Neural cell (in vitro differentiated cells): Measurements from ENCODE around the gene AP2A2. TPM values are rescaled to one million over a fixed set of nuclear protein-coding genes. Genes with fewer than 3 reads are reported as not detected.

ENCODE experiments used
- H2AFZ ChIP-seq: fragments of 200-600, 300-800 bp; sonication (generic), shearing (Covaris generic); 2 replicates; pipeline ENCODE4 v1.6.0; 2014; ENCODE audit warnings: low read depth, mild to moderate bottlenecking, antibody characterized with exemption, low read length, moderate library complexity
- H3F3A ChIP-seq: fragments of 200-600 bp; shearing (Covaris generic); 2 replicates; pipeline ENCODE4 v1.6.1; 2016; ENCODE audit warnings: mild to moderate bottlenecking, moderate library complexity, mixed read lengths, antibody characterized with exemption, low read length; ENCODE audit not compliant: insufficient read depth, poor library complexity, severe bottlenecking
- H3K27ac ChIP-seq: fragments of 200-600, 300-800 bp; sonication (generic), shearing (Covaris generic); 2 replicates; pipeline ENCODE4 v1.5.1; 2014; ENCODE audit warnings: mild to moderate bottlenecking, low read length, moderate library complexity
- H3K27me3 ChIP-seq: fragments of 300-800, 200-600 bp; sonication (generic), shearing (Covaris generic); 2 replicates; pipeline ENCODE4 v1.6.0; 2014; ENCODE audit warnings: mild to moderate bottlenecking, low read depth, low read length, moderate library complexity; ENCODE audit not compliant: insufficient read depth
- H3K36me3 ChIP-seq: fragments of 300-800, 200-600 bp; sonication (generic), shearing (Covaris generic); 2 replicates; pipeline ENCODE4 v1.5.1; 2014; ENCODE audit warnings: mild to moderate bottlenecking, antibody characterized with exemption, low read length, moderate library complexity; ENCODE audit not compliant: insufficient read depth
- H3K4me2 ChIP-seq: fragments of 300-800, 200-600 bp; sonication (generic), shearing (Covaris generic); 2 replicates; pipeline ENCODE4 v1.6.0; 2014; ENCODE audit warnings: mild to moderate bottlenecking, low read length
- H3K4me3 ChIP-seq: fragments of 300-800, 200-600 bp; sonication (generic), shearing (Covaris generic); 2 replicates; pipeline ENCODE4 v1.5.1; 2014; ENCODE audit warnings: mild to moderate bottlenecking, low read length, moderate library complexity
- H3K79me2 ChIP-seq: fragments of 200-600 bp; shearing (Covaris generic); replicated peaks from 2 replicates; pipeline ENCODE4 v1.6.0; 2014; ENCODE audit warnings: mild to moderate bottlenecking, low read length, moderate library complexity; ENCODE audit not compliant: insufficient read depth
- H3K9ac ChIP-seq: fragments of 300-800, 200-600 bp; sonication (generic), shearing (Covaris generic); 2 replicates; pipeline ENCODE4 v1.6.1; 2016; ENCODE audit warnings: mild to moderate bottlenecking, low read length, mixed read lengths
- H3K9me2 ChIP-seq: fragments of 200-600 bp; shearing (Covaris generic); 2 replicates; pipeline ENCODE4 v1.6.1; 2016; ENCODE audit warnings: mild to moderate bottlenecking, low read length, mixed read lengths; ENCODE audit not compliant: insufficient read depth
- H3K9me3 ChIP-seq: fragments of 200-600, 300-800 bp; sonication (generic), shearing (Covaris generic); 2 replicates; pipeline ENCODE4 v1.6.1; 2016; ENCODE audit warnings: mild to moderate bottlenecking, mixed run types, low read length, moderate library complexity, mixed read lengths
- H4K20me1 ChIP-seq: fragments of 200-600 bp; shearing (Covaris generic); 2 replicates; pipeline ENCODE4 v1.6.1; 2016; ENCODE audit warnings: mild to moderate bottlenecking, mixed run types; ENCODE audit not compliant: insufficient read depth
- EP300 ChIP-seq: fragments of 450-650 bp; conservative IDR thresholded peaks from 2 replicates; pipeline ENCODE4 v1.6.1; 2014; ENCODE audit warnings: antibody characterized with exemption, mild to moderate bottlenecking, moderate library complexity; ENCODE audit not compliant: poor library complexity, severe bottlenecking
- EZH2 ChIP-seq: fragments of 200-600, 300-800 bp; shearing (Covaris generic), sonication (generic); IDR thresholded peaks from 2 replicates; pipeline ENCODE4 v1.6.1; 2014; ENCODE audit warnings: antibody characterized with exemption, low read length, borderline replicate concordance, mild to moderate bottlenecking; ENCODE audit not compliant: insufficient read depth, poor library complexity, severe bottlenecking
- MXI1 ChIP-seq: fragments of 450-650 bp; conservative IDR thresholded peaks from 2 replicates; pipeline ENCODE4 v1.6.1; 2014; ENCODE audit warnings: antibody characterized with exemption, mild to moderate bottlenecking; ENCODE audit not compliant: poor library complexity, severe bottlenecking
- POLR2AphosphoS5 ChIP-seq: IDR thresholded peaks from 2 replicates; pipeline ENCODE4 v1.6.1; 2012
- RAD21 ChIP-seq: fragments of 450-650 bp; conservative IDR thresholded peaks from 2 replicates; pipeline ENCODE4 v1.6.1; 2014; ENCODE audit warnings: antibody characterized with exemption, mild to moderate bottlenecking, moderate library complexity
- SMC3 ChIP-seq: fragments of 450-650 bp; conservative IDR thresholded peaks from 2 replicates; pipeline ENCODE4 v1.6.1; 2014; ENCODE audit warnings: antibody characterized with exemption, mild to moderate bottlenecking, moderate library complexity; ENCODE audit not compliant: poor library complexity
- TAF1 ChIP-seq: IDR thresholded peaks from 2 replicates; pipeline ENCODE4 v1.6.1; 2012; ENCODE audit warnings: low read depth
- polyA plus RNA-seq: library from polyadenylated mRNA; depleted of rRNA; stranded (reverse); fragments of >200 nt; gene quantifications from 2 replicates; pipeline ENCODE4 v1.2.3, GENCODE V29; 2014
- TF ChIP-seq, protein P1 (sequence below): IDR thresholded peaks from 2 replicates; pipeline ENCODE4 v1.6.1; 2012; ENCODE audit warnings: borderline replicate concordance
- TF ChIP-seq, protein P2 (sequence below): fragments of 450-650 bp; IDR thresholded peaks from 2 replicates; pipeline ENCODE4 v1.5.1; 2014; ENCODE audit warnings: antibody characterized with exemption, mild to moderate bottlenecking, moderate library complexity; ENCODE audit not compliant: poor library complexity, severe bottlenecking

AP2A2 gene
- polyA plus RNA-seq, 1 donor from 2014 or later, result 46.5 TPM

DNA sequence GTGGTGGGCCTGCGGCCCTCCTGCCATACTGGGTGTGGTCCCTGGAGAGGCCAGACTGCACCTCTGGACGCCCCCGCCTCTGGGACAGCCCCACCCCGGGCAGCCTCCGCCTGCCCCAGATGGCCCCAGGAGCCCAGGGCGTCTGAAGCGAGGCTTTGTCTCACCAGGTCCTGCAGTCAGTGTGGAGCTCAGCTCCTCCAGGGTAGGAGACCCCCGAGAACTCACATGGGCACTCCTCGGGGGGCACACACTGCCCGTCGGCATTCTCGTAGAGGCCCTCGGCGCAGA, 100.4 kb downstream of the AP2A2 start:
- H3K9me3 ChIP-seq, result no peaks in the 10 kb centered on the region
- H3K79me2 ChIP-seq, result no peaks in the 10 kb centered on the region
- no peak overlapping the region for H2AFZ ChIP-seq
- no peak overlapping the region for H3K9ac ChIP-seq
- H3F3A ChIP-seq, result no peaks in the 10 kb centered on the region
- H3K4me3 ChIP-seq, result no peak overlapping the region
- no peaks in the 10 kb centered on the region for H3K36me3 ChIP-seq
- no peaks in the 10 kb centered on the region for H3K9me2 ChIP-seq
- H3K27ac ChIP-seq, result no peak overlapping the region
- H3K4me2 ChIP-seq, result no peak overlapping the region
- H3K27me3 ChIP-seq, result no peaks in the 10 kb centered on the region
- no peaks in the 10 kb centered on the region for H4K20me1 ChIP-seq
- TF ChIP-seq TAF1 (no peak), SMC3 (no peak), EZH2 (no peak), POLR2AphosphoS5 (no peak), MXI1 (no peak), EP300 (no peak), RAD21 (no peak)
- TF ChIP-seq, protein P1, sequence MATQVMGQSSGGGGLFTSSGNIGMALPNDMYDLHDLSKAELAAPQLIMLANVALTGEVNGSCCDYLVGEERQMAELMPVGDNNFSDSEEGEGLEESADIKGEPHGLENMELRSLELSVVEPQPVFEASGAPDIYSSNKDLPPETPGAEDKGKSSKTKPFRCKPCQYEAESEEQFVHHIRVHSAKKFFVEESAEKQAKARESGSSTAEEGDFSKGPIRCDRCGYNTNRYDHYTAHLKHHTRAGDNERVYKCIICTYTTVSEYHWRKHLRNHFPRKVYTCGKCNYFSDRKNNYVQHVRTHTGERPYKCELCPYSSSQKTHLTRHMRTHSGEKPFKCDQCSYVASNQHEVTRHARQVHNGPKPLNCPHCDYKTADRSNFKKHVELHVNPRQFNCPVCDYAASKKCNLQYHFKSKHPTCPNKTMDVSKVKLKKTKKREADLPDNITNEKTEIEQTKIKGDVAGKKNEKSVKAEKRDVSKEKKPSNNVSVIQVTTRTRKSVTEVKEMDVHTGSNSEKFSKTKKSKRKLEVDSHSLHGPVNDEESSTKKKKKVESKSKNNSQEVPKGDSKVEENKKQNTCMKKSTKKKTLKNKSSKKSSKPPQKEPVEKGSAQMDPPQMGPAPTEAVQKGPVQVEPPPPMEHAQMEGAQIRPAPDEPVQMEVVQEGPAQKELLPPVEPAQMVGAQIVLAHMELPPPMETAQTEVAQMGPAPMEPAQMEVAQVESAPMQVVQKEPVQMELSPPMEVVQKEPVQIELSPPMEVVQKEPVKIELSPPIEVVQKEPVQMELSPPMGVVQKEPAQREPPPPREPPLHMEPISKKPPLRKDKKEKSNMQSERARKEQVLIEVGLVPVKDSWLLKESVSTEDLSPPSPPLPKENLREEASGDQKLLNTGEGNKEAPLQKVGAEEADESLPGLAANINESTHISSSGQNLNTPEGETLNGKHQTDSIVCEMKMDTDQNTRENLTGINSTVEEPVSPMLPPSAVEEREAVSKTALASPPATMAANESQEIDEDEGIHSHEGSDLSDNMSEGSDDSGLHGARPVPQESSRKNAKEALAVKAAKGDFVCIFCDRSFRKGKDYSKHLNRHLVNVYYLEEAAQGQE, result no peak
- TF ChIP-seq, protein P2, sequence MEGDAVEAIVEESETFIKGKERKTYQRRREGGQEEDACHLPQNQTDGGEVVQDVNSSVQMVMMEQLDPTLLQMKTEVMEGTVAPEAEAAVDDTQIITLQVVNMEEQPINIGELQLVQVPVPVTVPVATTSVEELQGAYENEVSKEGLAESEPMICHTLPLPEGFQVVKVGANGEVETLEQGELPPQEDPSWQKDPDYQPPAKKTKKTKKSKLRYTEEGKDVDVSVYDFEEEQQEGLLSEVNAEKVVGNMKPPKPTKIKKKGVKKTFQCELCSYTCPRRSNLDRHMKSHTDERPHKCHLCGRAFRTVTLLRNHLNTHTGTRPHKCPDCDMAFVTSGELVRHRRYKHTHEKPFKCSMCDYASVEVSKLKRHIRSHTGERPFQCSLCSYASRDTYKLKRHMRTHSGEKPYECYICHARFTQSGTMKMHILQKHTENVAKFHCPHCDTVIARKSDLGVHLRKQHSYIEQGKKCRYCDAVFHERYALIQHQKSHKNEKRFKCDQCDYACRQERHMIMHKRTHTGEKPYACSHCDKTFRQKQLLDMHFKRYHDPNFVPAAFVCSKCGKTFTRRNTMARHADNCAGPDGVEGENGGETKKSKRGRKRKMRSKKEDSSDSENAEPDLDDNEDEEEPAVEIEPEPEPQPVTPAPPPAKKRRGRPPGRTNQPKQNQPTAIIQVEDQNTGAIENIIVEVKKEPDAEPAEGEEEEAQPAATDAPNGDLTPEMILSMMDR, result no peak

DNA sequence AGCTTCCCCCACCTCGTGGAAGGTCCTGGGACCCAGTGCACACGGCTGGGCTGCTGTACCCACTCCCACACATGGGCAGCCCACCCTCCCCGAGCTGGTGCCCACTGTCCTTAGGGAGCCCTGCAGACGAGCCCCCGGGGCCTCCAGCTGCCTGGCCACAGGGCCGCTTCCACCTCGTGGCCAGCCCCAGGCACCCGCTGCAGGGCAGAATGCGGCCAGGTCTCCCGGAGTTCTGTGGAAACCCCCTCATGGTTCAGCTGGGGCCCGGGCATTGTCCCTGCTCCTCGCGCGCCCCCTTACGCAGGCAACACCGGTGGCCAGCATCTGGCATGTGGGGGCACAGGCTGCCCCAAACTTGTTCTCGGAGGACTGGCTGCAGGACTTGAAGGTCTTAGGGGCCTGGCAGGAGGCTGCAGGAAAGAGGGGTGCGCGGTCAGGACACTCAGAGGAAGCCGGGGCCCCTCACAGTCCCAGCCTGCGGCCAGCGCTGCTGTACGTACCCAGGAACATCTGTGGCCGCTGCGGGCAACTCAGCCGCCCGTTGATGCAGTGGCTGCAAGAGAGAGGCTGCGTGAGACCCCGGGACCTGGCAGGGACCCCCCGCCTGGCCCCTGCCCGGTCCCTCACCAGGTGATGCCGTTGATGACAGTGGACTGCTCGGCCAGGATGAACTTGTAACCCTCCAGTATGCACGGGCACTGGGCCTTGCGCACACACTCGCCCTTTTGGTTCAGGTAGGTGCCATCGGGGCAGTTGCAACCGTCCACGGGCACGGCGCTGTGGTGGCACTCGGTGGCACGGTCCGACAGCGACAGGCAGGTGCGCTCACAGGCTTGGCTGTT, 101.2 kb downstream of the AP2A2 start:
- no peak overlapping the region for H3K9ac ChIP-seq
- TF ChIP-seq POLR2AphosphoS5, result no peak
- TF ChIP-seq, protein P1, result no peak
- TF ChIP-seq EP300, result no peak
- no peak for TF ChIP-seq MXI1
- TF ChIP-seq, protein P2, result no peak
- no peak for TF ChIP-seq SMC3
- no peak for TF ChIP-seq RAD21
- TF ChIP-seq EZH2, result no peak
- TF ChIP-seq TAF1, result no peak
- no peaks in the 10 kb centered on the region for H3K27me3 ChIP-seq
- H4K20me1 ChIP-seq, result no peaks in the 10 kb centered on the region
- H3K36me3 ChIP-seq, result no peaks in the 10 kb centered on the region
- H3F3A ChIP-seq, result no peaks in the 10 kb centered on the region
- H3K4me2 ChIP-seq, result no peak overlapping the region
- H2AFZ ChIP-seq, result no peak overlapping the region
- no peak overlapping the region for H3K4me3 ChIP-seq
- no peak overlapping the region for H3K27ac ChIP-seq
- H3K9me3 ChIP-seq, result no peaks in the 10 kb centered on the region
- no peaks in the 10 kb centered on the region for H3K9me2 ChIP-seq
- H3K79me2 ChIP-seq, result no peaks in the 10 kb centered on the region
